IPS-NIHi11 (cell line): Measurements from ENCODE around the gene F13A1.

Source experiments
- DNase-seq: peaks from one replicate; pipeline ENCODE4 v3.0.0; 2012; ENCODE audit warnings: mixed read lengths, low spot score

Gene F13A1

GRCh38 chr6:6243846-6244245, 76.6 kb downstream of the F13A1 start:
- DNase-seq: no peak

GRCh38 chr6:6239598-6240581, 80.6 kb downstream of the F13A1 start:
- no peak for DNase-seq

DNA sequence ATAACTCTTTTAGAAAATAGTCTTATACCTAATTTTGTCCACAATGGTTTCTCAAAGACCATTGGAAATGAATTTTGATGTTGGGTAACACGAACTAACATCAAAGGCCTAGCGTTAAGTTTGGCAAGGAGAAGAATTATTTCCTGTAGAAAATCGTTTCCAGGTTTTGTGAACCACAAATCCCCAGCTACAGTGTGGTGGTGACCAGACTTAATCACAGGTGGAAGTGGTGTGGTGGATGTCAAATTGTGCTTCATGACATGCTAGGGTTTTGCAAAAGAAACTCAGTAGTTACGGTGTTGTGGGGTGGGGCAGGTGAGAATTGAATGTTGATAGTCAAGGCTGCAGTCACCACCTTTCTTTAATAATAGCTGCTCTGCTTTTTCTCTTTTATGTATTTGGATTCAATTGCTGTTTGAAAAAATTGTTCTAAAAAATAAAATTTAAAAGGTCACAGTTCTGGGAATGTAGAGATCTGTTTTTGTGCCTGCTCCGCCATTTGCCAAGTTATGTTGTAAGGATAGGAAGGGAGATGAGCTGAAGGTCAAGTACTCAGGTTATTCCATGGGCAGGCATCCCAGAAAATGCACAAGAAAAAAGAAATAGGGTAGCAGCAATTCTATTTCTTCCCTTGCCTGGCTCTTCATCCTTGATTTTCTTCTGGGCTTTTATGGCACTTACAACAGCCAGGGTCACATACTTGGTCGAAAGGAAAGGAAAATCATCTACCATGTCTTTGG, 83.6 kb downstream of the F13A1 start:
- DNase-seq: no peak

- DNase-seq: no peak
Observed at GRCh38 chr6:6235786-6236185, 84.7 kb downstream of the F13A1 start.

DNA sequence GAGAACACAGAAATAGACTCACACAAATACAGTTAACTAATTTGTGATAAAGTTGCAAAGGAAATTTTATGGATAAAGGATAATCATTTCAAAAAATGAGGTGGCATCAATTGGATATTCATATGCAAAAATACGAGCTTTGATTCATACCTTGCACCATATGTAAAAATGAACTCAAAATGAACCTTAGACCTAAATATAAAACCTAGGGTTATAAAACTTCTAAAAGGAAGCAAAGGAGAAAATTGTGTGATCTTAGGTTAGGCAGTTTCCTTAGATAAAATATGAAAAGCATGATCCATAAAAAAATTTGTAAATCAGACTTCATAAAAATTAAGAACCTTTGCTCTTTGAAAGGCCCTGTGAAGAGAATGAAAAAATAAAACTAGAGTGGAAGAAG, 85.5 kb downstream of the F13A1 start:
- DNase-seq: no peak

DNA sequence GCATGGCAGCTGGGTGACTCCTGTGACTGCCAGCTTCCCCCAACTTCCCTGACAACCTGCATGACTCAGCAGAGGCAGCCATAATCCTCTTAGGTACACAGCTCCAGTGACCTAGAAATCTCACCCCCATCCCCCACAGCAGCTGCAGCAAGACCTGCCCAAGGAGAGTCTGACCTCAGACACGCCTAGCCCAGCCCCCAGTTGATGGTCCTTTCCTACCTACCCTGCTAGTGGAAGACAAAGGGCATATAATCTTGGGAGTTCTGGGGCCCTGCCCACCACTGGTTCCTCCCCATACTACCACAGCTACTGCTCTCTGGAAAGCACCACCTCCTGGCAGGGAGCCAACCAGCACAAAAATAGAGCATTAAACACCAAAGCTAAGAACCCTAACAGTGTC, 90.2 kb downstream of the F13A1 start:
- DNase-seq: no peak

DNA sequence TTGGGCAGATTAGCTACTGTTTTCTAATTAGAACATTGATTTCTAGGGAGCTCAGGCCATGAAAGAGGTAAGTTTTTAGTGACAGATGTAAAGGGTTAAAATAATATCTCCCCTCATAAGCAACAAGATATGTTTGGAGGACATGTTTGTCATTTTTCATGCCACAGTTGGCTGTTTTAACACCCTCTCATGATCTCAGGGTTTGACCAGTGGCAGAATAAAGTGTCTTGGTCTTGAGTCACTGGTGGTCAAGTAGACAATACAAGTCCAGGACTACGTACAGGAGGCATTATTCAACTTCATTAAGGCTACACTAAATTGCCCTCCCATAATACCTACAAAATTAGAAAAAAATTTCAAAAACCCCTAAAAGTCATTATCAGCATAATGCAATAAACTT, 92.6 kb downstream of the F13A1 start:
- DNase-seq: no peak

GRCh38 chr6:6225885-6226529, 94.5 kb downstream of the F13A1 start:
- no peak for DNase-seq

DNA sequence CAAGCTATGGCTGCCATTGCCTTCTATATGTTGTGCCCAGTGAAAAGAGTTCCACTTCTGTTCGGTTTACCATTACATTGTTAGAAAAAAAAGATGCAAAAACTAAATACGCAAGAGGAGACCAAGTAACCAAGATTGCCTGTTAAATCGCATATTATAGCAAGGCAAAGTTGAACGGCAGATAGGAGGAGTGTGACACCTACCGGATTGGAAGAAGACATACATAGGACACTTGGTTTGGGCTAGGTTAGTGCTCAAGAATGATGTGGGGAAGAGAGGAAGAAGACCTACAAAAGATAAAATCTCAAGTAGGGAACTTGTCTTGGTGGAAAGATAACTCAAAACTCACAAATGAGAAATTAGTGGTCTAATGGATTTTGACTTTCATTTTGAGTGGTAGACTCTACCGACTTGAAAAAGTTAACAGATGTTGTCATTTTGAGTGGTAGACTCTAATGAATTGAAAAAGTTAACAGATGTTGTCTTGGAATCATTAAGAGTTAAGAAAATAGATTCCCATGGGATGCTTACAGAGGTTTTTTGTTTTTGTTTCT, 95.5 kb downstream of the F13A1 start:
- DNase-seq: no peak

GRCh38 chr6:6221787-6222535, 98.5 kb downstream of the F13A1 start:
- peak; percentile 63 for DNase-seq

DNA sequence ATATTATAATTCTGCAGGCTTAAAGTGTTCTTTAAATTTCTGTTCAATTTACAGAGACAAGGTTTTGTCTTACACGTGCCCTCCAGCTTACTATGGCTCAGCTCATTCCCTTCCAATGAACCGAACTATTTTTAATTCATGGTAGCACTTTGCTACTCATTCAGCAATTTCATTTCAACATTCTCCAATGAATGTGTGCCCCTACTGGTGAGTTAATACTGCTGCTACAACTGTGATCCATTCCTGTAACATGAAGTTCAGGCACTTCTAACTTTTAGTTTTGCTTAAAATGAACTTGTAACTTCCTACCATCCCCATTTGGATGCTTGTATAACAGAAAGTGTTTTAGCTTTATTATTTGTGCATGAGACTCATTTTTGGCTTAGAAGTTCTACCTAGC, 99.7 kb downstream of the F13A1 start:
- DNase-seq: no peak

DNA sequence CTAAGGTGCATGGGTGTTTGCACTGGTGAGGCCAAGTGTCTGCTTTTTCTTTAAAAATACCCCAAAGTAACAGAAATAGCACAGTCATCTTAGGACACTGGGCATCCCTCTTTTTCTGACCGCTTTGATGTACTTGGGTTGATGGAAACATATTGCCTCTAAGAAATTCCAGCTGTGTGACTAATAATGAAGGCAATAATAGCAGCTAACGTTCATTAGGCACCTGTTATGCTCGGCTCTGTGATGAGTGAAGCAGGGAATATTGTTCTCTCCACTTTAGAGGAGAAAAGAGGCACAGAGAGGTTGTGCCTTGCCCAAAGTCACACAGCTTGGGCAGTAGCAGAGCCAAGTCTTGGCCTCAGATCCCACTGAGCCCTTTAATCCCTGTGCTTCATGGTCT, 100.7 kb downstream of the F13A1 start:
- no peak for DNase-seq

DNA sequence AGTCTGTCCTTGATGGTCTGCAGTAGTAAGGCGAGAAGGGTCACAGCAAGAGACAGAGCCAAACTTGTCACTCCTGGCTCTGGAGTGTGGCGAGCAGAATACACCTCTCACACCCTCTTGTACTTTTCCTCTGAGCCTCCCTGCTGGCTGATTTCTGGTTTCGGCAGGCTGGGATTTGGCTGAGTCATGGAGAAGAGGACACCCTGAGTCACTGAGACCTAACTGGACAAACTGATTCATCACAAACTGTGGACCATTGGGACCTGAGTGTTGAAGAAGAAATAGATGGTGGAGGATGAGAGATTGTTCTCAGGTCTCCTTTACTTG, 101.7 kb downstream of the F13A1 start:
- DNase-seq: no peak

DNA sequence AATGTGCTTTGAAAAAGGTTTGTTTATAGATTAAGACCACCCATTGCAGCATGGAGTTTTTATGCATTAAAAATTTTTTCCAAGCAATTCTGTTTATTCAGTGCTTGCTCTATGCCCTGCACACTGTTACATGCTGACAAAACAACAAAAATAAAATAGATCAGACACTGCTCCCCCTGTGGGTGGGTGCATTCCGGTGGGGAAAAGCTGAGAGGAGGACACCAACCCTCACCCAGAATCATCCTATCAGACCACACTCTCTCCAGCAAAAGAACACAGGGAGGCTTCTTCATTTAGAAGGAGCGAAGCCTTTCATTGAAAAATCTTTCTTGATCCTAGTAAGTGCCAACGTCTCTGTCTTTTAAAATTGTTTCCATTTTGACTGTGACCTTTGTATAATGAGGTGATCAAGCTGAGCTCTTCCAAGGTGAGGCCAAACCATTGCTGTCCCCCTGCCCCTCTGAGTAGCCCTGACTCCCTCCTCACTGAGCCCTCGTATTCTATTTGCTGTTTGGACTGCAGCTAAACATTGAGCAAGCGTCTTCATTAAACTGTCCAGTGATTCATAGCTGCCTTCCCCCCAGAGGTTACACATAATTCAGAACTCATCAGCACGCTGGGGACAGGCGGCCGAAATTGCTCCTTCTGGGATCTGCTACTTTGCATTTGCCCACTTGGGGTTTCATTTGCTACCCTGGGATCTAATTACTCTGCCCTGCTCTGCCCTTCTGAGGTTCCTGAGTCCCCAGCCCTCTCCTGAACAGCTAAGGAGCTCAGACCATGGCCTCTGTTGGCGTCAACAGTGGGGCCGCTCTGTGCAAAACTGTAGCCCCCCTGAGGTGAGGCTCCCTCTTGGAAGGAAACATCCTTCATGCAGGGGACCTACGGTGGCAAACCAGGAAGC, 102.4 kb downstream of the F13A1 start:
- no peak for DNase-seq

DNA sequence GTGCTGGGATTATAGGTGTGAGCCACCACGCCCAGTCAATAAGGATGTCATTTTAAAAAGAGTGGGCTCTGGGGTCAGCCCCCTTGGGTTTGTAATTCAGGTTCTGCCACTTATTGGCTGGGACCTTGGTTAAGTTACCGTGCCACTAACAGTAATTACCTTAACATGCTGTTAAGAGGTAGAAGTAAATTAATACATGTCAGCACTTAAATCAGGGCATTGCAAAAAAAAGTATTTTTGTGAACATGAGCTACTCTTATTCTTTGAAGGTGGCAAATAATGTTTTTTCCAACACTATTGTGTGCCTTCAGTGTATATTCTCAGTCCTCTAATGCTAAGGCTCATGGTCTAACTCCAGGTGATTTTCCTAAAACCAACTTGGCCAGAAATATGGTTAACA, 109.5 kb downstream of the F13A1 start:
- no peak for DNase-seq

DNA sequence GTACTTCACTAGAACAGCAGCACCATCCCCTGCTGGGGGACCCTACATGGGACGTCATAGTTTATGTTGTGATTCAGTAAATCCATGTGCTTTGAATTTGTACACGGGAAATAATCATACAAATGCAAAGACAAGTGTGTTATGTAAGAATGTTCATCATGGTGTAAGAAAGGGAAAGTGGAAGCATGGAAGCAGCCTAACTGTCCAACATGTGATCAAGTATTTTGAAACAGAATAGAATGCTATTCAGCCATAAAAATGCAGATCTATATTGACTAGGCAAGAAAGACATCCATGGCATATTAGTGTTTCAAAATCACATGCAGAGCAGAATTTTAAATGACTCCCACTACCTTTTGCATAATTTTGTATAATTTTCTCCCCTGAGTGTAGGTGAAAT, 117.6 kb downstream of the F13A1 start:
- DNase-seq: no peak

GRCh38 chr6:6201200-6201599, 119.3 kb downstream of the F13A1 start:
- DNase-seq: no peak

DNA sequence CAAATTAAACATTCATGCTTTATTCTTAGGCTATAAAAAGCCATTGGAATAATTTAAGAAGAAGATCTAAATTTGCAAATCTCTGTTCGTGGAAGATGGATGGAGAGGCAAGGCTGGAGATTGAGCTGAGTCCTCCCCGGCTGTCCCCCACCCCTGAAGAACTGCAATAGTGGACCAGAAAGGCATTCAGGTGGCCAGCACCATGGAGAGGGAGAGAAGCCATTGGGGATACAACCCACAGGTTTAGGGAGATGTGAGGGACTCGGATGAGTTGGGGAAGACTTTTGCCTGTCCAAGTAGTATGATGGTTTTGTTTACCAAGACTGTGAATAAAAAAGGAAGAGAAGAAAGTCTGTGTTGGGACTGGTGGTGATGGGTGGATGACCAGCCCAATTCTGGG, 120.8 kb downstream of the F13A1 start:
- no peak for DNase-seq

DNA sequence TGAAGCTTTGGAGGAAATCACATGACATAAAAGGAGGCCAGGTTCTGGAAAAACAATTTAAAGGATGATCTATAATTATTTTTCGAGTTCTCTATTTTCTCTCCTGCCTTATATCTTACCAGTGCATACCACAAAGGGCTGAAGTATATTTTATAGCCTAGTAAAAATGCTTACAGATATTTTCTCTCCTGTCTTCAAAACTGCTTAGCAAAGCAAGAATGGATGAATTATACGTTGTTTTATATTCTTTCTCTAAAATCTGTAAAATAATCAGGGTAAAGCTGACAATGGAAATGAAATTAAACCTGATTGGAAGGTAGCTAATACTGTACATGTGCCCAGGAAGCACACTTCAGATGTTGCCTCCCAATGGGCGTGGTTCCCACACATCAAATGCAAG, 123.7 kb downstream of the F13A1 start:
- DNase-seq: no peak

DNA sequence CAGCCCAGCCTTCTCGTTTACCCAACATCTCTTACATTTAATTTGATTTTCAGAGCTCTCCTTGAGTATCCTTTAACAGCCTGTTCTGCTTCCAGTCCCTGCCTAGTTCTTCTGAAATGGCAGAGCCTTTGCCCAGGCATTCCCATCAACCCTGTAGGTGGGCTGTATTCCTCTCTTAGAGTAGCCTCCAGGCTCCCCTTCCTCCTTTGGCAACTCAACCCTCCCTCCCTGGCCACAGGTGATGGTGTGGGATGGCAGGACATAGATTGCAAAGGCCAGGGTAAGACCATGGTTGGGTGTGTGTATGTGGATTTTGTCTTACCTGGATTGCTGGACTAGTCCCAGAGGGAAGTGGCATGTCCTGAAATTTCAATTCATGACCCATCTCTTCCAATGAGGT, 125.4 kb downstream of the F13A1 start:
- DNase-seq: no peak

- no peak for DNase-seq
Observed at GRCh38 chr6:6193221-6193745, 127.2 kb downstream of the F13A1 start.
